ENCODE results near the gene BTLA.
"Not testable (repeated sequence)": the region's sequence is repeated elsewhere in the genome, so short reads cannot be mapped to it uniquely, and the experiment has no call there.

Gene BTLA, protein sequence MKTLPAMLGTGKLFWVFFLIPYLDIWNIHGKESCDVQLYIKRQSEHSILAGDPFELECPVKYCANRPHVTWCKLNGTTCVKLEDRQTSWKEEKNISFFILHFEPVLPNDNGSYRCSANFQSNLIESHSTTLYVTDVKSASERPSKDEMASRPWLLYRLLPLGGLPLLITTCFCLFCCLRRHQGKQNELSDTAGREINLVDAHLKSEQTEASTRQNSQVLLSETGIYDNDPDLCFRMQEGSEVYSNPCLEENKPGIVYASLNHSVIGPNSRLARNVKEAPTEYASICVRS
- 11.9 to 14.0 reads per million in 2 donors for total RNA-seq

DNA sequence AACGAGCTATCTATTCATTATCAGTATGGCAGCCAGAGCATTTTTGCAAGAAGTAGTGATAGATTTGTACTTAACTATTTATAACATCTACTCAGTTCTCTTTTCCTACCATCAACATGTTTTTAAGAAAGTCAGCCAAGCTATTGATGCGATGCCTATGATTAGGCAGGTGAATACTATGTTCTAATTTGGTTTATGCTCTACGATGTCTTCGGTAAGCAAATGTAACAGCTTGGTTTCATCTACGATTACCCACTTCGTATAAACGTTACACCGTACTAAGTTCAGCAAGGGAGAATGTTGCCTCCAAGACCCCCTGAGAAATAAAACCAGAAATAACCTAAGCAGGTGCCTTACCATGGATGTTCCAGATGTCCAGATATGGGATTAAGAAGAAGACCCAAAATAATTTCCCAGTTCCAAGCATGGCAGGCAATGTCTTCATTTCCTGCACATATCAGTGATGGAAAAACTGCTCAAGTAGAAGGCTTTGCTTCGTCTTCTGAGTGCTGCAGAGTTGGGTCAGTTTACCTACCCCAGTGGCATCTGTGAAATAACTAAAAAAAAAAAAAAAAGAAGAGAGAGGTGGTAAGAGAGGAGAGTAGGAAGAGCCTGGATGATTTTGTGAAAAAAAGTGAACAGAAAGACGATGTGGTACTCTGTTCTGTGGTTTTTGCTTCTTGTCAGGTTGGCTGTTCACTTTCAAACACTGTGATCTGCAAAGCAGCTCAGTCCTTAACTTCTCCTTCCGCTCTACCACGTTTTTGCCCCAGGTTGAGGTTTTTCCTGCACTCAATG lies at the start of gene BTLA:
Gene BTLA (minus strand): TSS at position 559 of the 798 bp plus-strand sequence. CDS start 114 bp downstream, at position 445.
- DNase-seq = no peak

GRCh38 chr3:112546216-112546759 lies 47.0 kb upstream of the BTLA start:
- DNase-seq = no peak

- DNase-seq = no peak
Measured at GRCh38 chr3:112539825-112540650, 40.8 kb upstream of the BTLA start.

GRCh38 chr3:112531358-112531781 lies 32.1 kb upstream of the BTLA start:
- DNase-seq = no peak

- DNase-seq = no peak
Measured at GRCh38 chr3:112530573-112530972, 31.3 kb upstream of the BTLA start.

DNA sequence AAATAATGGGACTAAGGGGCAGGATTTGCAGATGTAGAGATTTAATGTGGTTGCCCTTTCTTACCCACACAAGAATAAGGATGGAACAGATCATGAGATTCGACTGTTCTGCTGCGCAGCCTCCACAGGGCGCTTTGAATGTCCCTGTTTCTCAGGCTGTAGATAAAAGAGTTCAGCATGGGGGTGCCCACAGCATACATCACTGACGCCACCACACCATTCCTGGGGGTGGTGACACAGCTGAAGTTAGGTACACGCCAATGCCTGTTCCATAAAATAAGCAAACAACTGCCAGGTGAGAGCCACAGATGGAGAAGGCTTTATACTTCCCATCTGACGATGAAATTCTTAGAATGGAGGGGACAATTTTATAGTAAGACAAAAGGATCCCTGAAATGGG lies 24.9 kb upstream of the BTLA start:
- DNase-seq = not testable (repeated sequence)

DNA sequence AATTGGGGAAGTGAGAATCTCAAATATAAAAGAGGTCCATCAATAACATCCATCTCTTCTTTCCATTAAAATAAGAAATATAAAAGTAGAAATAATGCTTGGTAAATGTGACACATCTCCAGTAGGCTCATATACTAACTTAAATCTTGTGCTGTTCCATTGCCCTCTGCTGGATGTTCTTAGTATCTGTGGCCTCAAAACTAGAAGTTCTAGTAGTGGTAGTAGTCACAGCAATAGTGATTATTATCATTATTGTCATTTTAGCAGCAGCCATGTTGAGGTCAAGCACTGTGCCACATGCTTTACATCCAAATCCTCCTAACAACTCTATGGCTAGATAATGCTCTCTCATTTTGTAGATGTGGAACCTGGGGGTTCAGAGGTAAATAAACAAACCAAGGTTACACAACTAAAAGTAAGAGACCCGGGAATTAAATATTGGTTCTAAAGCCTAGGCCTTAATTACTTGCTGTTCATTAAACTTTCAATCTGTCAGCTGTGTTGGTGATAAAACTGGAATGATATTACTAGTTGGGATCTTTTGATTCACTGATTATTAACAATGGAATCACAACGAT lies 20.2 kb upstream of the BTLA start:
- no peak for DNase-seq

- DNase-seq = not testable (repeated sequence)
Measured at GRCh38 chr3:112518970-112519369, 19.7 kb upstream of the BTLA start.

DNA sequence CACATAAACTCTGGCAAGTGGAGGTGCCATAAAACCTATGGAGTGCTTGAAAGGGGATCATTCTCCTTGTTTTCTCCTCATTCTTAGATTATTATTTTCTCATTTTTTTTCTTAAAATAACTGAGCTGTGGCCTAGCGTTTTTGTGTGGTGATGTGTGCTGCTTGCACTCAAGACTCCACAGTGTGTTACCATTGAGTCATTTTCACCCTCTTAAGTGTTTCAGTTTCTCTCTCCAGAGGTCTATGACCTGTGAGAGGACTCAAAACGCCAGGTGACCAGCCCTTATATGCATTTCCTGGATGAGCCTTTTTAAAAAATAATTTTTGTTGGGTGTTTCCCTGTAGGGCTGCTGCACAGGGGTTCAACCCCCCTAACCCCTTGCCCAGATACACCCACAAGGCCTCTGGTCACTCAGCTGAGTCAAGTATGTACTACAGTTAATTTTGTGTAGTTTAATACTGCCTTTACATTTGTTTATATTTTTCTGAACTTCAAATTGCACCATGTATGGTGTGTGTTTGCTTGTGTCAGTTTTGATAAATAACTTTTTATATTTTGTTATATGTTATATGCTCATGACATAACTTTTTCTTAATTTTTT lies 15.4 kb upstream of the BTLA start:
- no peak for DNase-seq

- no peak for DNase-seq
Measured at GRCh38 chr3:112512320-112512719, 13.0 kb upstream of the BTLA start.

DNA sequence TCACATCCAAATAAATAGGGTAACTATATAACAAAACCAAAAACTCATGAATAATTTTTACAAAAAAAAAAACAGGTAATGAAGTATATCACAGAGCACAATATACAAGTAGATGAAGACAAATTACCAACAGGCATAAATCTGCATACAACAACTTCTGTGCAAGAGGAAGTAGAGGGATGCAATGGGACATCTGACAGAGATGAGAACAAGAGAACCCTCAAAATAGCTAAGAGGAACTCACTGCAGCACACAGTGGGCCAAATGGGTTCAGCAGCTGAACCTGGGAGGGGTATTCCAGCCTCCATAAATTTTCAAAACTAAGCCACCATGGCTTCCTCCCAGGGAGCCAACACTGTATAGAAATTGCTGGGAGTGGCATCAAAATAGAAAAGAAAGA lies 9.6 kb upstream of the BTLA start:
- DNase-seq = no peak

- no peak for DNase-seq
Measured at GRCh38 chr3:112508261-112508660, 9.0 kb upstream of the BTLA start.

GRCh38 chr3:112505907-112506306 lies 6.6 kb upstream of the BTLA start:
- no peak for DNase-seq

DNA sequence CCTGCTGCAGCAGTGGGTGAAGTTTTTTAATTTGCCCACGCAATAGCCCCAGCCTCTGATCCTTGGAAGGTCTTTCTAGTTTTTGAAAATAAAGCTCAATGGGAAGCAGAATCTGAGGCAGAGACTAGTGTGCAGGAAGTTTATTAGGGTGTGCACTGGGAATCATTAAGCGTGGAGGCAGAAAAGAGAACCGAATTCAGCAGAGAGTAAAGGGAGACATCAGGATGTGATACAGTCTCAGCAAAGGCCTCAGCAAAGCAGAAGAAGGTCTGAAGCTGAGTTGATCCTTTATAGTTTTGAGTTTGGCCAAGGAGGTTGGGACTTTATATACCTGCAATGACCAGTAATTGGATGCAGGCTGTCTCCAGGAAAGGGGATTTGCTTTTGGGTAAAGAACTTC lies 4.9 kb upstream of the BTLA start:
- no peak for DNase-seq

- no peak for DNase-seq
Measured at GRCh38 chr3:112503304-112503972, 4.2 kb upstream of the BTLA start.

- no peak for DNase-seq
Measured at GRCh38 chr3:112500621-112501020, 1.3 kb upstream of the BTLA start.

GRCh38 chr3:112497897-112498548 lies 1.2 kb downstream of the BTLA start:
- DNase-seq = no peak

DNA sequence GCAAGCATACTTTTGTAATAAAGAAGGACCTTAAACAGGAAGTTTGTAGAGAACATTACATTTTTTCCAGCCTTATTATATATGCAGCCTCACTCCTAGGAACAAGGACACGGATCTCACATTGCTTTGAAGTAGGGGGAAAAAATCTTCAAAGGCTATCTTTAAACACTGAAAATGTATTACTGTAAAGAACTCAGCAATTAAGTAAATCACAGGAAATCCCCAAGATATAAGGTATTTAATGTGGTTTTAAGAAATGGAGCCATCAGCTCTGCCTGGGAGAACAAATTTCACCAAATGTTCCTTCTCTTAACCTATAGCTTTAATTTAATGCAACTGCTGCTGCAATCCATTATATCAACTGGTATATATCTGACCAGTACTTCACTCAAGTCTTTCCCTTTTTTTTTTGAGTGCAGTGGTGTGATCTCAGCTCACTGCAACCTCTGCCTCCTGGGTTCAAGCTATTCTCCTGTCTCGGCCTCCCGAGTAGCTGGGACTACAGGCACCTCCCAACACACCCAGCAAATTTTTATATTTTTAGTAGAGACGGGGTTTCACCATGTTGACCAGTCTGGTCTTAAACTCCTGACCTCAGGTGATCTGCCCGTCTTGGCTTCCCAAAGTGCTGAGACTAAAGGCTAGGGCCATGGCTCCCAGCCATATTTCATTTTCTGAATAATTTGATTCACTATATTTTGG lies 2.8 kb downstream of the BTLA start:
- no peak for DNase-seq

DNA sequence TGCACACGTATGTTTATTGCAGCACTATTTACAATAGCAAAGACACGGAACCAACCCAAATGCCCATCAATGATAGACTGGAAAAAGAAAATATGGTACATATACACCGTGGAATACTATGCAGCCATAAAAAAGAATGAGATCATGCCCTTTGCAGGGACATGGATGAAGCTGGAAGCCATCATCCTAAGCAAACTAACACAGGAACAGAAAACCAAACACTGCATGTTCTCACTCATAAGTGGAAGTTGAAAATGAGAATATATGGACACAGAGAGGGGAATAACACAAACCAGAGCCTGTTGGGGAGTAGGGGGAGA lies 4.9 kb downstream of the BTLA start:
- not testable (repeated sequence) for DNase-seq

- DNase-seq = no peak
Measured at GRCh38 chr3:112492124-112492523, 7.1 kb downstream of the BTLA start.

DNA sequence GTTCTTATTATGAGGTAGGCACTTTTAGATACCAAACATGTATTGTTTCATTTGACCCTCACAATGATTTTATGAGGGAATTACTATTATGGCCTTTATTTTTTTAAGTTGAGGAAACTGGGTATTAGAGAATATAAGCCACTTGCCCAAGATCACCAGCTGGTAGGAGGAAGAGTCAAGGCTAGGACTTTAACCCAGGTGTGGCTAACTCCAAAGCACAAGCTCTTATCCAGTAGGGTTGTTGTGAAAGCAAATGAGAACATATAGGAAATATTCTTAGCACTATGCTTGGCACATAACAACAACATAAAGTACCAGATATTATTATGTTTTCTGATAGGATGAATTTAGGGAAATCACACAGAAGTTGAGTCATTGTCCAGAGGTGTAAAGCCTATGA lies 7.9 kb downstream of the BTLA start:
- no peak for DNase-seq
